CD4-positive, alpha-beta T cell treated with Interleukin-12 subunit alpha and Interleukin-12 subunit beta, for 1 hour (primary cell): ENCODE results near the gene ERCC5.

Source experiments
- DNase-seq: peaks from one replicate; pipeline ENCODE4 v3.0.0-alpha.2; 2020

The ERCC5 gene

DNA sequence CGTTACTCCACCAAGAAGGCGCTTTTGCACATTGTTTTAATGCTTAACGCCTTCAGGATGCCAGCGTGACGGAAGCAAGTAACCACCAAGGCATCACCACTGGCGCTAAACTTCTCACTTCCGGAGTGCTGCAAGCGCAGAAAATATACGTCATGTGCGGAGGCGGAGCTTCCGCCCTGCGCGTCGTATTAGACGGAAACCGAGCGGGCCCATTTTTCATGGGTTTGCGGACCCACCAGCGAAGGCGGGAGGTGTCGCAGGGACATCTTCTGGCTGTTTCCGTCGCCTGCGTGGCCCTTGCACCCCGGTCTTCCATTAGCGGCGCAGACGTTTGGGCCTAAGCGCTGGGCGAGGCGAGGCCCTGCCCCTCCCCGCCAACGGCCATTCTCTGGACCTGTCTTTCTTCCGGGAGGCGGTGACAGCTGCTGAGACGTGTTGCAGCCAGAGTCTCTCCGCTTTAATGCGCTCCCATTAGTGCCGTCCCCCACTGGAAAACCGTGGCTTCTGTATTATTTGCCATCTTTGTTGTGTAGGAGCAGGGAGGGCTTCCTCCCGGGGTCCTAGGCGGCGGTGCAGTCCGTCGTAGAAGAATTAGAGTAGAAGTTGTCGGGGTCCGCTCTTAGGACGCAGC, at the start of gene ERCC5:
Gene ERCC5, plus strand, starts transcription at position 403 of the 631 bp plus-strand sequence. CDS start 235 bp downstream, outside the sequence.
- peak; percentile 97 for DNase-seq

DNA sequence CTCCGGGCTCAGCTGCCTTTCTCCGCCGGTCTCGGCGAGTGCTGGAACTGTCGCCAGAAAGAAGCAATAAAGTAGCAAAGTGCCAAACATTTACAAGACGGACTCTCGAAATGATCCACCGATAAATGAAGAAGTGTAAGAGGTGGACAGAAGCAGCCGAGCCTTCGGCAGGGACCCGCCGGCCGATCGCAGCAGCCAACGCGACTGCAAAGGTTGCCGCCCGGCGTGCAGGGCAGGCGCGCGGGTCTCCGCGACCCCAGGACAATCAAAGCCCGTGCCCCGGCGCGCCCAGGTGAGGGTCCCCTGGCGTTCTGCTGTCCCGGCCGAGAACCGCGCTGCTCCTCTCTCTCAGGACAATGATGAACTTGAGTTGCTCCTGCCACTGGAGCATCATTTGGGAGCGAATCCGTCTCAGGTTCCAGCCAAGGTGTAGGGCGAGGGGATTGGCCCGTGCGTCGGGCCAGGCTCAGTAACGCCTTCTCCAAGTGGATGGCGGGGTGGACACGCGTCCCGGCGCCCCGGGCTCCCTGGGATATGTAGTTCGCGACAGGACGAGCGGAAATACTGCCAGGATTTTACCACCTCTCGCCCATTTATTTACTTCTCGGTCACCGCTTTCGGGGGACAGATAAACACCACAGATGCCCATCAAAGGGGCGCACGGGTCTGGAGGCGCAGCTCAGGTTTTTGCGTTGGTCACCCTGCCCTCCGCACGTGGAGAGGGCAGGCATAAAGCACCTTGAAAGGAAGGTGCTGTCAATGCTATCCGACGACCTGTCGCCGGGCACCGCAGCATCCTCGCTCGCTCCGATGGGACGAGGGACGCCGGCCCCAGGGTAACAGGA, 47.0 kb upstream of the ERCC5 start, which contains the start of the genes BIVM and POGLUT2:
Gene BIVM, plus strand, starts transcription at position 539 of the 845 bp plus-strand sequence. CDS start 8,149 bp downstream, outside the sequence.
Gene POGLUT2, minus strand, starts transcription at position 396 of the 845 bp plus-strand sequence. Its CDS starts 306 bp downstream, at position 90.
- DNase-seq, result peak; percentile 77

DNA sequence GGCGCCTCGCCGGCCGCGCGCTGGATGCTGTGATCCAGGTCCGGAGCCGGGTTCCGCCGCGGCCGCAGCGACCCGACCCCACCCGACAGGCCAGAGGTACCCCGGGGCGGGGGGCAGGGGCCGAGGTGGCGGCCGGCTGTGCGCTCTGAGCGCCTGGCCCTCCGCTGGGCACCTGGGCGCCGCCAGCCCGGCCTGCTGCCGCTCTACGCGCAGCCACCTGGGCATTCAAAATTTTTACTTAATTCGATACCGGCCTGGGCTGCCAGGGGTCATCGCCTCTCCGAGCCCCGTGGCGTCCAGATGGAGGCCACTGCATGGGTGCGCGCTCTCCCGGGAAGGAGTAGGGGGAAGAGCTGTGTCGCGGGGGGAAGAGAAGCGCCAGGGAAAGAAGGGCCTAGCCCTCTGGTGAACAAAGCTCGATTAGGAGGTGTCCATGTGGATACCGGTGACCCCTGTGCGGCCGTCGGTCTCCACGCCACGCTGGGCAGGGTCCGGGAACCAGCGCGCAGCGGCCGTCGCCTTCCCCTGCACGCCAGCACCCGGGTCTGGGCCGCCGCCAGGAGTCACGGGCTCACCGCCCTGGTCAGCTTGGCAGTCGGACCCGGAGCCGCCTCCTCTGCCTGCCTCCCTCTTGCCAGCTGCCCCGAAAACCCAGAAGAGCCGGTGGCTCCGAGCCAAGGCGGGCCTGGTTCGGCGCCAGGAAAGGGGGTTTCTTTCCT, 46.2 kb upstream of the ERCC5 start:
- no peak for DNase-seq

DNA sequence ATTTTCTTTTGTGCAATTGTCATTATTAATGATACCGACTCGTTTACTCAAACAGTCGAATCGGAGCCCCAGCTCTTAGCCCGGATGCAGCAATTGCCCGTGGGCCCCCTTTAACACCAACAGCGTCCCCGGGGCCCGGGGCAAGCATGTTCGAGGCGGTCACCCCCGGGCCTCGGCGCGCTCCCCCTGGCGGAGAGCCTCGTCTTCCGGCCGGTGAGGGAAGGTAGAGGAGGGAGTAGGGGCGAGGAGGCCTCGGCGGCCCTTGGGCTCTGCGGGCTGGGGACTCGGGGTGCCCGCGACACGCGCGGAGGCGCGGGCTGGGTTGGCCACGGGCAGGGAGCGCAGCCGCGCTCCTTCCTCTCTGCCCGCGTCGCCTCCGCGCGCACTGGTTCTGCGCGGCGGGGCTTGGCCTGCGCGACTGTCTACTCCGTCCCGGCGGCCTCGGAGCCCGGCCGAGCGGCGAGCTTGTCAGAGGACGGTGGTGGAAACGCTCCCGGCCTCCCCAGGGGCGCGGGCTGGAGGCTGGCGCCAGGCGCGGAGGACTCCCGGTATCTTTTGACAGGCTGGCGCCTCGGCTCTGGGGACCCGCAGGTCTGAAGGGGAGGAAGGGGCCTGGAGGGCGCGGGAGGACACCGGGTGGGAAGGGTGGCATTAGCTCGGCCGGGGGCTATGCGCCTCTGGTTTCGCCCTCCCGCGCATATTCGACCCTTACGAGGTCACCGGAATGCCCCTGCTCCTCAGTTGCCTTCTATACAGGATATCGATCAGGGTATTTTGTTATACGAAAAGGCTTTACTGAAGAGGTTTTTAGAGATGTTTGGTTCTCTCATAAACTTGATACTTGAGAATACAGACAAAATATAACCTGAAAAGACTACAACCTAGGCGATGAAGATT, 45.4 kb upstream of the ERCC5 start:
- DNase-seq, result peak; percentile 86

DNA sequence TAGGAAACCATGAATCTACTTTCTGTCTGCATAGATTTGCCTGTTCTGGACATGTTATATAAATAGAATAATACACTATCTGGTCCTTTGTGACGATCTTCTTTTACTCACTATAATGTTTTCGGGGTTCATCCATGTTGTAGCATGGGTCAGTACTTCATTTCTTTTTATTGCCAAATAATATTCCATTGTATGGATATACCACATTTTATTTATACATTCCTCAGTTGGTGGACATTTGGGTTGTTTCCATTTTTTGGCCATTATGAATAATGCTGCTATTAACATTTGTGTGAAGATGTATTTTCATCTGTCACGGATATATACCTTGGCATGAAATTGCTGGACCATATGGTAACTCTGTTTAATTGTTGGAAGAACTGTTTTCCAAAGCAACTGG, 40.2 kb upstream of the ERCC5 start:
- DNase-seq, result no peak

DNA sequence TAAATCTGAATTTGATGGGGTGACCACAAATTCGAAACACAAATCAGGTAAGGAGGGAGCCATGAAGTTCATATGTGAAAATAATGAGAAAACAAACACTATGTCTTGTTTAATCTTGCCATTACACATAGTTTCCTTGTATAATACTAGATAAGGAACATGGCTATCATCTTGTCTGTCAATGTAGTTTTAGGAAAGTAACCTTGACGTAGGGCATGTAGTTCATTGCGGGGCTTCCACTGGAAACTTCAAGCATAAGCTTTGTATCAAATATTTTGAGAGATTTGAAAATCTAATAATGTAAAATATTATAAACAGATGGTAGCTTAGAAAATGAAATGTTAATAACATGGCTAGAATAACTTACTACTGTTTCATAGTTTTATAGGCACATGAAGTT, 38.1 kb upstream of the ERCC5 start:
- no peak for DNase-seq

DNA sequence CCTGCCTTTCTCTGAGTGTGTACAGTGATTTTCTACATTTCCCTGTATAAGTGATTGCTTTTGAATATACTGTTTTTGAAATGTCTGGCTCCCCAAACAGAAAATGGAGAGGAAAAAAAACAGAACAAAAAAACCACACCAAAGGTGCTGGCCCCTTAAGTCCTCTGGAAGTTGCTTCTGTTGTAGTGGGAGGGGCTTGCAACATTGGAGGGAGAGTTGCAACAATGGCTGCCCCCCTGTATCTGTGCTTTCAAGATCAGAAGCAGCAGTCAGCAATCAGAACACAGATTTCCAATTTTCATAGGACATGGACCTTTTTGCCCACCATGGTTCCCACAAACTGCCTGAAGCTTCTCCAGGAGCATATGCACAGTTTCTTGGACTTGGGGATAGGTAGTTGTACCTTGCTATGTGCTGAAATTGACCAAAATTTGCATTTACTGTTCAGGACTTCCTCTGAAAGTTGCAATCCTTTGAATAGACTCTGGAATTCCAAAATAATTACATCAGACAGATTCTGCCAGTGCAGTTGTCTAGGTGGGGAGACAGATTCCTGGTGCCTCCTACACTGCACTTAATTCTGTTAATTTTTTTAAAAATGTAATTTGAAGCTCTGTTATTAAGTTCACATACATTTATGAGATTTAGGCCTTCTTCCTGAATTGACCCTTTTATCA, 33.1 kb upstream of the ERCC5 start:
- no peak for DNase-seq

DNA sequence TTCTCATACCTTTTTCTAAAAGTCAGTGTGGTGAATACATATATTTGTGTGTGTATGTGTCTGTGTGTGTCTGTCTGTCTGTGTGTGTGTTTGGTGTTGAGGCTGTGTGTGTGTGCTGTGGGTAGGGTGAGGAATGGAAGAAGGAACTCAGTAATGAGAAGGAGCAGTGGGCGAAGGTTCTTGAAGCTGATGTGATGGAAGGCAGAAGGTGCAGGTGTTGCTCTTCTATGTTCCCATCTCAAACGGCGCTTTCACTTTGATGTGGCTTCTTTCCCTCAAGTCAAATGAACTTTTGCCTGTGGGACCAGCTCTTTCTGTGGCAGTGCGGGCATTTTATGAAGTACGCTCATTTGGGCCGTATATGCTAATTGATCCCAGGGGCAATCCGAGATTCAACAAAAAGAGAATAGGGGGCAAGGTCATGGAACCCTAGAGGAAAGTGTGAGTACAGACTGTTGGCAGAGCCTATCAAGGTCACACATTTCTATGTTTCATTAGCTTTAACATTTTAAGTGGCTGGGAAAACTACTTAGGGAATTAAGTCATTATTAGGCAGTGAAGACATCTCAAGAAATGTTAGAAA, 31.7 kb upstream of the ERCC5 start:
- no peak for DNase-seq

DNA sequence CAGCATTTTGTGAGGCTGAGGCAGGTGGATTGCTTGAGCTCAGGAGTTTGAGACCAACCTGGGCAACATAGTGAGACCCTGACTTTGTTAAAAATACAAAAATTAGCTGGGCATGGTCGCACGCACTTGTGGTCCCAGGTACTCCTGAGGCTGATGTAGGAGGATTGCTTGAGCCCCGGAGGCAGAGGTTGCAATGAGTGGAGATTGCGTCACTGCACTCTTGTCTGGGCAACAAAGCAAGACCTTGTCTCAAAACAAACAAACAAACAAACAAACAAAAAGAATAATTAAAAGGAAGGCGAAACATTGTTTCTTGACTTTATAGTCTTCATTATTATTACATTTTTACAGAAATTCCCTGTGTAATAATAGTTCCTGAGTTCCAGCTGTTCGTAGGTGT, 31.0 kb upstream of the ERCC5 start:
- no peak for DNase-seq

DNA sequence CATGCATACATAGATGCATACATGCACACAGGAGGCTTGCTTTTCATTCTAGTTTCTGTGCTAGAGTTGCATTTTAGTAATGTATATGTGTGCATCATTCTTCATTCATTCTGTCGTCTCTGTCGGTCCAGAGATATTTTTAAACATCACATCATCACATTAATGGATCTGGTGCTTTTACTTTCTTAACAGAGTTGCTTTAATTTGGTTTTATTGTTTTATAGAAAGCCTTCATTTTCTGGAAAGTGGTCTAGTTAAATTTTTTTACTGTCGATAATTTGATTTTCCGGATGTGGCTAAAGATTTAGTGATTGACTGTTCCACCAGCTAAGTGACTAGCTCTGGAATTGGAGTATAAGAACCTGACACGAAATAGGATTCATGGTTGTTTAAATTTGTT, 30.0 kb upstream of the ERCC5 start:
- no peak for DNase-seq

DNA sequence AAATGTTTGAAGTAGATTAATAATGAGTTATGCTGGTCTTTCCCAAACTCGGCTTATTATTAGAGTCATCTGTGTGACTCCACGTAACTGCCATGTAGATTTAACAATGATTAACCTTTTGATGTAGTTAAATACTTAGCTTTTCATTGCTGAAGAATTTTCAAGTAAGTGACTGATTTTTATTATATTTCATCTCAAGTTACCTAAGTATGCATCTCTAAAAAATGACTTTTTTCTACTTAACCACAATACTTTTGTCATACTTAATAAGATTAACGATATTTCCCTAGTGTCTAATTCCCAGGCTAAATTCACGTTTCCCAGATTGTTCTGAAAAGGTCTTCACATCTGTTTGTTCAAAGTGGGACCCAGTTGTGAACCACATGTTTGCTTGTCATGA, 29.1 kb upstream of the ERCC5 start:
- DNase-seq, result no peak

DNA sequence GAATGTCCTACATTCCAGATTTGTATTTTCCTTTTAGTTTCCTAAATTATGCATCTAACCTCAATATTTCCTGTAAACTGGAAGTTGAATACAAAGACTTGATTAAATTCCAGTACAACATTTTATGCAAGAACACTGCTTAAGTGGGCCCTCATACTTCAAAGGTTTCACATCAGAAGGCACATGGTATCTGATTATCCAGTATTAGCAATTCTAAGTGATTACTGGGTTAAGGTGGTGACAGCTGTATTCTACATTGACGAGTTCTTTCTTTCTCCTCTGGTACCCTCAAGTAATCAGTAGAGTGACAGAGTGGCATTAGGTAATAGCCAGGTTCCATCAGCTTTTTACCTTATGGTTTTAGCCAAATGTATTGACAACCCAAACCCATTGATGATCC, 28.6 kb upstream of the ERCC5 start:
- no peak for DNase-seq

DNA sequence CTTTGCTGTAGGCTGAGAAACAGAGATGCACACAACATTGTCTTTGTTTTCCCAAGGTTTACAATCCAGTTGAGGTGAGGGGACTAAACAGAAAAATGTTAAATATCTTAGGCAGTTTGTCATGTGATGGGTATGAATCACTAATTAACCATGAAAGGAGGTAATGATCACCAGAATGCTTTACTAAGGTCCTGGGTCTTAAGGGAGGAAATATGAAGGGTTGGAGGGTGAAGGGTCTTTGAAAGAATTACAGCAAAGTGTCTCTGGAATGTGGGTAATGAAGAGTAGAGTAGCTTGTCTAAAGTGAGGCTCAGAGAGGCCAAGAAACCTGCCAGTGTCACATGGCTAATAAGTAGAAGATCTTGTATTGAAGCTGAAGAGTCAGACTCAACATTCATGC, 27.9 kb upstream of the ERCC5 start:
- no peak for DNase-seq

DNA sequence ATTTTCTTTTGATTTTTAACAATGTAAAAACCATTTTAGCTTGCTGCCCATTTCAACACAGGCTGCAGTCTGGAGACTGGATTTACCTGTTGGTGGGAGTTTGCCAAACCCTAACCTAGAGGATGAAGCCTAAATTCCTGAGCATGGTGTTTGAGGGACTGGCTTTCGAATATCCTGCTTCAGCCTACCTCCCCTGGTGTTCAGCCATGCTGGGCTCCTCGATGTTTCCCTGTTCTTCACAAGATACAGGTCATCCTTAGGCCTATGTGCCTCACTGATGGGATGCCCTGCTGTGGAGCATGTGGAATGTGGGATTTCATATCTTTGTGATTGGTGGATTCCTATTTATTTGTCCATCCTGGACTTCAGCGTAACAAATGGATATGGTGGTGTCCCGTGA, 20.4 kb upstream of the ERCC5 start:
- DNase-seq, result no peak

DNA sequence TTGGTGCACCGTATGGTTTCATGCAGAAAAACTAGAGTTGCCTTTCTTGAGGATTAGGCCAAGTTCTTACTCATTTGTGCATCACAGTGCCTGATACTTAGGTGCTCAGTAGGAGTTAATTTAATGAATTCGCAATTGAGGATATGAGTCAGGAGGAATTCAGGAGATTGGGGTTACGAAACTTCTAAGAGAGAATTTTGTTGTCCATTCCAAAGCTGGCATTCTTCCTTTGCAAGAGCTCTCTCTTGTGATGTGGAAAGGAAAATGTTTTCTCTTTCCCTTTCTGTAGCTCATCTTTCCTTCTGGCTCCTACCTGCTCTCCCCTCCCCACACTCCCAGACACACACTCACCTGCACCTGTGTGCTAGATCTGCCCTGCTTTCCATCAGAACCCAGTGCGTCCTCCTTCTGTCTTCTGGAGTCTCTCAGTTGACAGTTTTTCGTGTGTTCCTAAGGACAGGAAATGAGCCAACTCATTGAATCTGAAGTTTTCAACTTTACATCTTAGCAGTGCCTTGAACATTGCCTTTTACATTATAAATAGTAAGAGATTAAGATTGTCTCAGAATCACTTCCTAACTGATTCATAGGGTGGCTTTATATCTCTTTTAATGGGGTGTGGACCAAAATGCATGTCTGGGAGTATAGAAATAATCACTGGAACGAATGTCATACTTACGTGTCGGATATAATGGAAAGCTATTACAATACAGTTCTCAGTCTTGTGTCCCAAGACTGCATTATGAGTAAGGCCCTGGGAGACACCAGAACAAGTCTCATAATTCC, 19.7 kb upstream of the ERCC5 start:
- DNase-seq, result no peak

DNA sequence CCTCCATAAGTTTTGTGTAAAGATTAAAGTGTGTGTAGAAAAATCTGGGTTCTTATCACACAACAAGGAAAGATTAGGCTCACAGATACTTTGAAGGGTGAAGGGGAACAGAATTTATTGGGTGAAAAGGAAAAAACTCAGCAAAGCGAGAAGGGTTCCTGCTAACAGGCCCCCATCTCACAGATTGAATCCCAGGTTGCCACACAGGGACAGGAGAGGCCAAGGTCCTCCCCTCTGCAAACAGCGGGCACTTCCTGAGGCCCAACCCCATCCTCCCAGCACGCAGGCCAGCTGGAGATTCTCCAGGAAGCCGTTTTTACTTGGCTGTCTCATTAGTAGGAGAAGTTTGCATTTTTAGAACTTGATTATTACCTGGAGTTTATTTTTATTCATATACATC, 15.2 kb upstream of the ERCC5 start:
- DNase-seq, result no peak

DNA sequence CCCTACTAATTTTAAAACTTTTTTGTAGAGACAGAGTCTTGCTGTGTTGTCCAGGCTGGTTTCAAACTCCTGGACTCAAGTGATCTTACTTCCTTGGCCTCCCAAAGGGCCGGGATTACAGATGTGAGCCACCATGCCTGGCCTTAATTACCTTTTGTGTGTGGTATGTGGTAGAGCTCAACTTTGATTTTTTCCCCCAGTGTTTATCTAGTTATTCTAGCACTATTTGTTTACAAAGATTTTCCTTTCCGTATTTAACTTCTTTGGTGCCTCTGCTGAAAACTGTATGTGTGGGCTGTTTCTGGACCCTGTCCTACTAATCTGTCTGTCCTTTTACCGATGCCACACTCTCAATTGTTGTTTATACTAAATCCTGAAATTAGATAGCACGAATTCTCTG, 9.4 kb upstream of the ERCC5 start:
- no peak for DNase-seq

DNA sequence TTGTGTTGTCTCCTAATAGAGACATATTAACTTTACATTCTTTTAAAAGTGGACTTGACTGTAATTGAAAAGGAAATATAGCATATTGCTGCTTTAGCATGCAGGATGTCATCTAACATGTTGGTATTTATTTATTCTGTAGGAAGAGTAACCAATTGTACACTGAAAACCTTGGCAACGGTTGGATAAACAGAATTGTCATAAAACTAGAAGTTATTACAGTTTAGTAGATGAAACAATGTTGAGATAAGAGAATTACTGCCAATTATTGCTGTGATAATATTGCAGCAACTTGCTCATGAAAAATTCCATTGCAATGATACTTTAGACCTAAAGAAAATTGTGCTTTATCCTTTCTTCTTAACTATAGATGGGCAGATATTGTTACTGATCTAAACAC, 7.6 kb upstream of the ERCC5 start:
- no peak for DNase-seq

DNA sequence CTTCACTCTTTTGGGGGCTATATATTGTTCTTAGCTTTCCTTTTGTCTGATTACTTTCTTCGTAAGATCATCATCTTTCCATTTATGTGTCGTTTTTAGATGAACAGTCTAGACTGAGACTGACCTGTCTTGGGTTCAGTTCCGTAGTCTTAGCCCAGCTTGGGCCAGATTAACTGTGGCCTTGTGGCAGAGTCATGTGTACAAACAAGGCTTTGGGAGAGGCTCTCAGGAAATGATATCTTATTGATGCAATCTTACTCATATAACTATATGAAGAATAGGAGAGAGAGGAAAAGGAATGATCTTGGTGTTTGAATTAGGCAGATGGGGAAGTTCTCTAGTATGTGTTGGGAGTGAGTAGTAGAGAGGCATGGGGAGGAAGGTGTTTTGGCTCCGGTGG, 6.8 kb upstream of the ERCC5 start:
- DNase-seq, result no peak

DNA sequence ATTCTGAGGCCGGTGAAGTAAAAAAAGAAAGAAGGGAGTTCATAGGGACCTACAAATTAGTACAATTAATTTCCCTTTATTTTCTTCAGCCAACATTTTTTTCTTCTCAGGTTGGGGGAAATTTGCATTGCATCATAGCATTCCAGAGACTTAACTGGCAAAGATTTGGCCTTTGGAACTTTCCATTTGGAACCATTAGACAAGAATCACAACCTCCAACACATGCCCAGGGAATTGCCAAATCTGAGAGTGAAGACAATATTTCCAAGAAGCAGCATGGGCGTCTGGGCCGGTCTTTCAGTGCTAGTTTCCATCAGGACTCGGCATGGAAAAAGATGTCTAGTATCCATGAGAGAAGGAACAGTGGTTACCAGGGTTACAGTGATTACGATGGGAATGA, 6.4 kb upstream of the ERCC5 start:
- DNase-seq, result no peak

DNA sequence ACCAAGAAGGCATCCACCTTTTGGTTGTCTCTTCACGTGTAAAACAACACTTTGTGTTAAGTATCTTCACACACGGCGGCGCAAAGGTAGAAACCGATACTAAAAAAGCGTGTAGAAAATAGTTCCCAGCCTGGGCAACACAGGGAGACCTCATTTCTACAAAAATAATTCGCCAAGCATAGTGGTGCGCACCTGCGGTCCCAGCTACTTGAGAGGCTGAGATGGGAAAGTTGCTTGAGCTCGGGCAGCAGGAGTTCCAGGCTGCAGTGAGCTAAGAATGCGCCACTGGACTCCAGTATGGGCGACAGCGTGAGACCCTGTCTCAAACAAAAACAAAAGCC, 573 bp upstream of the ERCC5 start:
- no peak for DNase-seq
